HG02610 (cell line): ENCODE data around the gene TFAP2C.
"Not testable (repeated sequence)": the region's sequence is repeated elsewhere in the genome, so short reads cannot be mapped to it uniquely, and the experiment has no call there.

ENCODE experiments used
- ATAC-seq: cut with Tn5 transposase; IDR thresholded peaks from one replicate; pipeline ENCODE4 v1.9.1; 2021; ENCODE audit warnings: mild to moderate bottlenecking, moderate library complexity; ENCODE audit not compliant: unreplicated experiment

TFAP2C gene

GRCh38 chr20:56614196-56614595, 14.9 kb upstream of the TFAP2C start:
- ATAC-seq = no peak

GRCh38 chr20:56616716-56617115, 12.4 kb upstream of the TFAP2C start:
- no peak for ATAC-seq

- ATAC-seq = no peak
These were observed 11.6 kb upstream of the TFAP2C start for GRCh38 chr20:56617489-56617888.

- no peak for ATAC-seq
These were observed 7.4 kb upstream of the TFAP2C start for GRCh38 chr20:56621730-56622129.

- ATAC-seq = not testable (repeated sequence)
These were observed 5.2 kb upstream of the TFAP2C start for GRCh38 chr20:56623930-56624329.

- no peak for ATAC-seq
These were observed 4.1 kb upstream of the TFAP2C start for GRCh38 chr20:56624786-56625681.

GRCh38 chr20:56625837-56626236, 3.3 kb upstream of the TFAP2C start:
- no peak for ATAC-seq

- ATAC-seq = no peak
These were observed 2.6 kb upstream of the TFAP2C start for GRCh38 chr20:56626367-56627121.

GRCh38 chr20:56627122-56628014, 1.7 kb upstream of the TFAP2C start:
- ATAC-seq = no peak

GRCh38 chr20:56628015-56628872, 862 bp upstream of the TFAP2C start:
- no peak for ATAC-seq

GRCh38 chr20:56629464-56630085, 469 bp downstream of the TFAP2C start:
- no peak for ATAC-seq

GRCh38 chr20:56630086-56630493, 984 bp downstream of the TFAP2C start:
- no peak for ATAC-seq

- ATAC-seq = no peak
These were observed 1.6 kb downstream of the TFAP2C start for GRCh38 chr20:56630506-56631317.

- no peak for ATAC-seq
These were observed 2.3 kb downstream of the TFAP2C start for GRCh38 chr20:56631318-56631989.

- ATAC-seq = no peak
These were observed 2.9 kb downstream of the TFAP2C start for GRCh38 chr20:56631990-56632327.

GRCh38 chr20:56634307-56634706, 5.2 kb downstream of the TFAP2C start:
- ATAC-seq = no peak

GRCh38 chr20:56634735-56635385, 5.8 kb downstream of the TFAP2C start:
- ATAC-seq = no peak

- no peak for ATAC-seq
These were observed 7.6 kb downstream of the TFAP2C start for GRCh38 chr20:56636716-56637115.
